Ascending aorta (tissue), 2 donors: ENCODE measurements around the gene SYNPR. TPM values are rescaled to one million over a fixed set of nuclear protein-coding genes. Genes with fewer than 3 reads are reported as not detected.

Experiments used
- DNase-seq, 2 donors: peaks; one replicate each; pipeline ENCODE4 v3.0.0-alpha.2; 2019; ENCODE audit warnings: low spot score in 2 of 2
- H3K27ac ChIP-seq, 2 donors: fragments of 200-600 bp; sonication (generic); one replicate each; pipeline ENCODE4 v1.5.1; 2016 to 2017; ENCODE audit warnings: mild to moderate bottlenecking in 1 of 2
- H3K27me3 ChIP-seq: fragments of 200-600 bp; sonication (generic); one replicate; pipeline ENCODE4 v1.5.1; 2017
- H3K36me3 ChIP-seq, 2 donors: fragments of 200-600 bp; sonication (generic); one replicate each; pipeline ENCODE4 v1.5.1; 2016
- H3K4me1 ChIP-seq, 2 donors: fragments of 200-600 bp; sonication (generic); one replicate each; pipeline ENCODE4 v1.5.1; 2016 to 2017; ENCODE audit warnings: mild to moderate bottlenecking in 1 of 2
- H3K4me3 ChIP-seq, 2 donors: fragments of 200-600 bp; sonication (generic); one replicate each; pipeline ENCODE4 v1.5.1; 2016 to 2017; ENCODE audit warnings: mild to moderate bottlenecking in 1 of 2
- H3K9me3 ChIP-seq, 2 donors: fragments of 200-600 bp; sonication (generic); one replicate each; pipeline ENCODE4 v1.5.1; 2016
- intact Hi-C: fragments of 100-400 bp; cut with DNase I; formaldehyde crosslinking; loops from one replicate; pipeline ENCODE4 v1.15.1; 2023
- total RNA-seq: library from RNA; depleted of rRNA; stranded (reverse); fragments of >200 nt; gene quantifications from one replicate; pipeline ENCODE4 v1.1.0, GENCODE V29; 2016
- TF ChIP-seq, protein P1 (sequence below), 3 experiments: fragments of 200-600 bp in 2 of 3; fragments of 450-650 bp in 1 of 3; sonication (generic) in 2 of 3; IDR thresholded peaks; one replicate each; pipeline ENCODE4 v1.5.1; 2016 to 2019; ENCODE audit warnings: antibody characterized with exemption in 3 of 3, mild to moderate bottlenecking in 1 of 3, moderate library complexity in 1 of 3

SYNPR gene
- total RNA-seq, 1 donor from 2014 or later = not detected

DNA sequence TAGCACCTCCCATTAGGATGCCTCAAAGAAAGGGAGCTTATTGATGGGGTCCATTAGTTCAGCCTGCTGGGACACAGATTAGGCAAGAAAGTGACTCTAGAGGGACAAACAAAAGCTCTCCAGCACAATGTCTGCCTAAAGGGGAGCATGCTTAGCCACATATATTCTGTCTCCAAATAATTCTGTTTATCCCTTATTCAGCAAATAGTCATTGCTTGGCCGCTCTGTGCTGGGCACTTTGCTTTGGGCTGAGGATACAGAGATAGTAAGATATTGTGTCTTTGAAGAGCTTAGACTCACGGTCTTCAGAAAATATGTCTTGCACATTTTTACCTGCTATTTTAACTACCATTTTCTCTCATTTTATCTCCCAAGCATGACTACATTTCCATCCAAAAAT is 159.8 kb downstream of the SYNPR start:
- no peak for DNase-seq
- H3K27me3 ChIP-seq = no peaks in the 10 kb centered on the region
- no peak overlapping the region for H3K4me3 ChIP-seq
- H3K27ac ChIP-seq = no peak overlapping the region
- H3K4me1 ChIP-seq = no peaks in the 10 kb centered on the region
- TF ChIP-seq, protein P1, sequence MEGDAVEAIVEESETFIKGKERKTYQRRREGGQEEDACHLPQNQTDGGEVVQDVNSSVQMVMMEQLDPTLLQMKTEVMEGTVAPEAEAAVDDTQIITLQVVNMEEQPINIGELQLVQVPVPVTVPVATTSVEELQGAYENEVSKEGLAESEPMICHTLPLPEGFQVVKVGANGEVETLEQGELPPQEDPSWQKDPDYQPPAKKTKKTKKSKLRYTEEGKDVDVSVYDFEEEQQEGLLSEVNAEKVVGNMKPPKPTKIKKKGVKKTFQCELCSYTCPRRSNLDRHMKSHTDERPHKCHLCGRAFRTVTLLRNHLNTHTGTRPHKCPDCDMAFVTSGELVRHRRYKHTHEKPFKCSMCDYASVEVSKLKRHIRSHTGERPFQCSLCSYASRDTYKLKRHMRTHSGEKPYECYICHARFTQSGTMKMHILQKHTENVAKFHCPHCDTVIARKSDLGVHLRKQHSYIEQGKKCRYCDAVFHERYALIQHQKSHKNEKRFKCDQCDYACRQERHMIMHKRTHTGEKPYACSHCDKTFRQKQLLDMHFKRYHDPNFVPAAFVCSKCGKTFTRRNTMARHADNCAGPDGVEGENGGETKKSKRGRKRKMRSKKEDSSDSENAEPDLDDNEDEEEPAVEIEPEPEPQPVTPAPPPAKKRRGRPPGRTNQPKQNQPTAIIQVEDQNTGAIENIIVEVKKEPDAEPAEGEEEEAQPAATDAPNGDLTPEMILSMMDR (IDR thresholded peaks at IDR 0.05) = no peak
- intact Hi-C loops = no loop called here
- H3K9me3 ChIP-seq = no peaks in the 10 kb centered on the region
- no peaks in the 10 kb centered on the region for H3K36me3 ChIP-seq

DNA sequence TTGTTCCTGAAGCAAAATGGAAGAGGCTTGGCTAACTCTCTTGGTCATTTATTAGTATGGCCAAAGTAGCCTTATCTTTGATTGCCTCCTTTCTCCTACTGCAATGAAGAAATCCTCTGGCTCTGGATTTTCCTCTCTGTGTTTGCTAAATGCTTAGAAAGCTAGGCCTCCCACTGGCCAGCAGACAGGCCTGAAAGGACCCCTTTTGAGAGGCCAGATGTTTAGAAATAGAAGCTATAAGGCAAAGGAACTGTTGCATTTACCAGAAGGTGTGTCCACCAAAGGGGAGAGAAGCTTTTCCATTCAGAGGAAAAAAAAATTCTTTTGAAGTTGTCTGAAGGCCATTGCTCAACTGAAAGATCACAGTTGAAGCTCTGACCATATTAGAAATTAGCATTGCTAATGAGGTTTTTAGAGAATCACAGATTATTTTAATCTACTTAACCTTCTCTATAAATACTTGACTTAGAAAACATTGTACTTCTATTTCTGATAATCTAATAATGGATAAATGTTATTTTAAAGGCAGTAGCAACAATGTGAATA is 160.8 kb downstream of the SYNPR start:
- intact Hi-C loops = no loop called here
- no peaks in the 10 kb centered on the region for H3K4me1 ChIP-seq
- no peaks in the 10 kb centered on the region for H3K27me3 ChIP-seq
- no peaks in the 10 kb centered on the region for H3K9me3 ChIP-seq
- DNase-seq = no peak
- TF ChIP-seq, protein P1 (IDR thresholded peaks at IDR 0.05) = no peak
- no peak overlapping the region for H3K27ac ChIP-seq
- no peaks in the 10 kb centered on the region for H3K36me3 ChIP-seq
- no peak overlapping the region for H3K4me3 ChIP-seq

DNA sequence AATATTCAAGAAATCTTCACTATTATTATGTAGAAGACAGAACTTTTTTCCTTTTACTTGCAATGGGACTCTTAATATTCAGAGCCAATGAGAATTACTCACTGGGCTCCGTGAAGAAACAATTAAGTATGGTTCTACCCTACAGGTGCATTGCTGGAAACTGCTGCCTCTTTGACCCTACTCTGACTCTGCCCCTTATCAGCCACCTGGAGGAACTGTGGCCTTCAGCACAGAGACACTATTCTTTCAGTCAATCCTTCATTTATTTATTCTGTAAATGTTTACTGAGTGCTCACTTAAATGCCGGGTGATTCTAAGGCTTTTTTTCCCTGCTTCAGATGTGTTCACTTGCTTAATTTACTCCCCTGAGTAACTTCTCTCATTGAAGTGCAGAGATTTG is 163.2 kb downstream of the SYNPR start:
- no peaks in the 10 kb centered on the region for H3K36me3 ChIP-seq
- TF ChIP-seq, protein P1 (IDR thresholded peaks at IDR 0.05) = no peak
- no peak overlapping the region for H3K27ac ChIP-seq

DNA sequence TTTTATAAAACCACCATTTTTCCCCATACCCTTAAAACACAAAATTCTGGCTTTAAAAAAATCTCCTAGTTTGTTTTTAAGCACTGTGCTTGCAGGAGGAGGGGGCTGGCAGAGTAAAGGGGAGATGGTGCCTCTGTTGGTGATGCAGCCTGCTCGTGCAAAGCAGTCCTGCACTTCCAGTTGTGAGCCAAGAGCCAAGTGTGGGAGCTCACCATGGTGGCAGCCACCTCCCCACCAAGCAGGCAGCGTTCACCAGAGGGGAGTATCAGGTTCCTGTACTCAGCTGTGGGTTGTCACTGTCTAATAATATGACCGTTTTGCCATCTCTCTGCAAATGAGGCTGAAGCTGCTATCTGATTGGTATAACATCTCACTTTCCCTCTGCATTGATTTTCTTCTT is 164.8 kb downstream of the SYNPR start:
- H3K27ac ChIP-seq = no peak overlapping the region
- H3K36me3 ChIP-seq = no peaks in the 10 kb centered on the region
- no peak overlapping the region for H3K4me3 ChIP-seq
- DNase-seq = no peak
- H3K4me1 ChIP-seq = no peaks in the 10 kb centered on the region
- intact Hi-C loops = no loop called here
- TF ChIP-seq, protein P1 (IDR thresholded peaks at IDR 0.05) = no peak
- no peaks in the 10 kb centered on the region for H3K27me3 ChIP-seq
- no peaks in the 10 kb centered on the region for H3K9me3 ChIP-seq

More for the DNA sequence above, 163.2 kb downstream of the SYNPR start:
- Histone ChIP-seq H3K4me1 (no peaks in the 10 kb centered on the region), H3K4me3 (no peak overlapping the region), H3K9me3 (no peaks in the 10 kb centered on the region), H3K27me3 (no peaks in the 10 kb centered on the region)
- intact Hi-C loops = no loop called here
- no peak for DNase-seq

DNA sequence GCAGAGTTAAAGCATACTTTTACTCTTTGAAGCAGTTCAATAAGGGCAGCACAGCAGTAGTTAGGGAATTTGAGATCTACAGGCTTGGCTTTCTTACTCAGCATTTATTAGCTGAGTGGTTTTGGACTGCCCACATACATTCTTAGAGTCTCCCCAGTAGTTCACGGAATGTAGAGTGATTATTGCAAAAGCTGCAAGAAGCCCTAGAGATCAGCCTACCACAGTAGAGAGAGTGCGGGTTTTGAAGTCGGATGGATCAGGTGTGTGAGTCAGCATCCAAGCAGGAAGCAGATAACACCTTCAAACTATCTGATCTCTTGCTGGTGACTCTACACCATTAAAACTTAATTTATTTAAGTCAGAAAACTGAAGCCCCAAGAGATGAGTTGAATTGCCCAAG is 171.9 kb downstream of the SYNPR start:
- no peaks in the 10 kb centered on the region for H3K27me3 ChIP-seq
- no peak overlapping the region for H3K4me3 ChIP-seq
- no peak for DNase-seq
- H3K36me3 ChIP-seq = no peaks in the 10 kb centered on the region
- H3K9me3 ChIP-seq = no peaks in the 10 kb centered on the region
- no peaks in the 10 kb centered on the region for H3K4me1 ChIP-seq
- intact Hi-C loops = no loop called here
- TF ChIP-seq, protein P1 (IDR thresholded peaks at IDR 0.05) = no peak
- no peak overlapping the region for H3K27ac ChIP-seq
